Chondrocyte (in vitro differentiated cells): ENCODE results near the gene INSM2. TPM values are rescaled to one million over a fixed set of nuclear protein-coding genes. Genes with fewer than 3 reads are reported as not detected.

Experiments used
- DNase-seq: peaks from one replicate; pipeline ENCODE4 v3.0.0; 2021; ENCODE audit warnings: mixed read lengths, low spot score
- H3K27ac Mint-ChIP-seq: one replicate; pipeline ENCODE4 v1.8.0; 2021; ENCODE audit warnings: mild to moderate bottlenecking, moderate library complexity, mixed read lengths; ENCODE audit not compliant: unreplicated experiment
- H3K27me3 Mint-ChIP-seq: 2 replicates; pipeline ENCODE4 v1.8.0; 2021; ENCODE audit warnings: low read depth, mixed read lengths
- H3K36me3 Mint-ChIP-seq: 2 replicates; pipeline ENCODE4 v1.8.0; 2021; ENCODE audit warnings: low read depth, mixed read lengths
- H3K4me1 Mint-ChIP-seq: 2 replicates; pipeline ENCODE4 v1.8.0; 2021; ENCODE audit warnings: low read depth, mild to moderate bottlenecking, mixed read lengths
- H3K4me3 Mint-ChIP-seq: one replicate; pipeline ENCODE4 v1.8.0; 2021; ENCODE audit warnings: mild to moderate bottlenecking, moderate library complexity, mixed read lengths; ENCODE audit not compliant: unreplicated experiment
- H3K9me3 Mint-ChIP-seq: 2 replicates; pipeline ENCODE4 v1.8.0; 2021; ENCODE audit warnings: low read depth, mixed read lengths
- CTCF ChIP-seq: fragments of 200-600 bp; sonication (generic); IDR thresholded peaks from 2 replicates; pipeline ENCODE4 v1.5.0; 2021; ENCODE audit warnings: antibody characterized with exemption, mild to moderate bottlenecking, moderate library complexity
- total RNA-seq: library from RNA; stranded (reverse); gene quantifications from 3 replicates; pipeline ENCODE4 v1.2.1, GENCODE V29; 2021

Gene INSM2
- total RNA-seq, 1 donor from 2014 or later = not detected

DNA sequence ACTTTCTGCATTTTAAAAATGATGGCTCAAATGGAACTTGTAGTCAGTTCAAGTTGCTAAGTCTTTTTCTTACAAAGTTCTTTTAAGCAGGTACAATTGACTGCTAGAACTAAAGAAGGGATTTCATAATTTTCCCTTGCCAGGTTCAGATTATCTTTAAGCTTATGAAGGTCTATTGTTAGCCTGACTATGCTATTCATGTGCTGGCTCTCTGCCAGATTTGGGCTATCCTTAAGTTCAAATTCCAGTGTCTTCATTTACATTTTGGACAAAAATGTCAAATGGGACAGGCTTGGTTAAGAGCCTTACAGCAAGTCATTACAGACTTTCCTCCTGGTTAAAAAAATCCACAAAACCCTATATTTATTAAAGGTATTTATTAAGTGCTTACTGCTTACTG, 42.3 kb downstream of the INSM2 start:
- DNase-seq = no peak
- Mint-ChIP-seq H3K27me3 (no peaks in the 10 kb centered on the region), H3K4me1 (no peaks in the 10 kb centered on the region), H3K4me3 (no peak overlapping the region), H3K36me3 (peaks cover 3% of the 10 kb centered on the region), H3K9me3 (no peaks in the 10 kb centered on the region), H3K27ac (no peak overlapping the region)
- TF ChIP-seq CTCF = no peak

GRCh38 chr14:35576856-35577255, 42.9 kb downstream of the INSM2 start:
- no peaks in the 10 kb centered on the region for H3K27me3 Mint-ChIP-seq
- H3K9me3 Mint-ChIP-seq = no peaks in the 10 kb centered on the region
- H3K4me1 Mint-ChIP-seq = no peaks in the 10 kb centered on the region
- H3K36me3 Mint-ChIP-seq = peaks cover 3% of the 10 kb centered on the region
- DNase-seq = no peak
- no peak overlapping the region for H3K4me3 Mint-ChIP-seq
- no peak for TF ChIP-seq CTCF
- H3K27ac Mint-ChIP-seq = no peak overlapping the region

GRCh38 chr14:35578135-35578534, 44.2 kb downstream of the INSM2 start:
- Mint-ChIP-seq H3K4me1 (no peaks in the 10 kb centered on the region), H3K27me3 (no peaks in the 10 kb centered on the region), H3K27ac (no peak overlapping the region), H3K4me3 (no peak overlapping the region), H3K36me3 (peaks cover 5% of the 10 kb centered on the region), H3K9me3 (no peaks in the 10 kb centered on the region)
- no peak for TF ChIP-seq CTCF
- no peak for DNase-seq

GRCh38 chr14:35578639-35579038, 44.7 kb downstream of the INSM2 start:
- Mint-ChIP-seq H3K4me1 (no peaks in the 10 kb centered on the region), H3K9me3 (no peaks in the 10 kb centered on the region), H3K27ac (no peak overlapping the region), H3K4me3 (no peak overlapping the region), H3K36me3 (peaks cover 9% of the 10 kb centered on the region), H3K27me3 (no peaks in the 10 kb centered on the region)
- no peak for TF ChIP-seq CTCF
- DNase-seq = no peak

Other genes starting within 250 kb of the INSM2 start
- 129 to 167 TPM (median 137 TPM) in 3 replicates for gene PSMA6, start 241.8 kb upstream of the INSM2 start, total RNA-seq
- gene NFKBIA, start 129.4 kb upstream of the INSM2 start, total RNA-seq = 41.0 to 53.5 TPM (median 42.2 TPM) in 3 replicates